Suppressor macrophage treated with lipopolysaccharide for 4 hours (primary cell): ENCODE data around the gene DYNLL2.
A peak's percentile ranks its signal among the peaks of the same experiment; 100 is the strongest.
"Not testable (repeated sequence)": the region's sequence is repeated elsewhere in the genome, so short reads cannot be mapped to it uniquely, and the experiment has no call there.

ENCODE experiments used
- DNase-seq: peaks from one replicate; pipeline ENCODE4 v3.0.0-alpha.2; 2020

The DYNLL2 gene

DNA sequence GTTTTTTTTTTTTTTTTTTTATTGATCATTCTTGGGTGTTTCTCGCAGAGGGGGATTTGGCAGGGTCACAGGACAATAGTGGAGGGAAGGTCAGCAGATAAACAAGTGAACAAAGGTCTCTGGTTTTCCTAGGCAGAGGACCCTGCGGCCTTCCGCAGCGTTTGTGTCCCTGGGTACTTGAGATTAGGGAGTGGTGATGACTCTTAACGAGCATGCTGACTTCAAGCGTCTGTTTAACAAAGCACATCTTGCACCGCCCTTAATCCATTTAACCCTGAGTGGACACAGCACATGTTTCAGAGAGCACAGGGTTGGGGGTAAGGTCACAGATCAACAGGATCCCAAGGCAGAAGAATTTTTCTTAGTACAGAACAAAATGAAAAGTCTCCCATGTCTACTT is 10.0 kb upstream of the DYNLL2 start:
- not testable (repeated sequence) for DNase-seq

DNA sequence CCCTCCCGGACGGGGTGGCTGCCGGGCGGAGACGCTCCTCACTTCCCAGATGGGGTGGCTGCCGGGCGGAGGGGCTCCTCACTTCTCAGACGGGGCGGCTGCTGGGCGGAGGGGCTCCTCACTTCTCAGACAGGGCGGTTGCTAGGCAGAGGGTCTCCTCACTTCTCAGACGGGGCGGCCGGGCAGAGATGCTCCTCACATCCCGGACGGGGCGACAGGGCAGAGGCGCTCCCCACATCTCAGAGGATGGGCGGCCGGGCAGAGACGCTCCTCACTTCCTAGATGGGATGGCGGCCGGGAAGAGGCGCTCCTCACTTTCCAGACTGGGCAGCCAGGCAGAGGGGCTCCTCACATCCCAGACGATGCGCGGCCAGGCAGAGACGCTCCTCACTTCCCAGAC is 8.8 kb upstream of the DYNLL2 start:
- not testable (repeated sequence) for DNase-seq

DNA sequence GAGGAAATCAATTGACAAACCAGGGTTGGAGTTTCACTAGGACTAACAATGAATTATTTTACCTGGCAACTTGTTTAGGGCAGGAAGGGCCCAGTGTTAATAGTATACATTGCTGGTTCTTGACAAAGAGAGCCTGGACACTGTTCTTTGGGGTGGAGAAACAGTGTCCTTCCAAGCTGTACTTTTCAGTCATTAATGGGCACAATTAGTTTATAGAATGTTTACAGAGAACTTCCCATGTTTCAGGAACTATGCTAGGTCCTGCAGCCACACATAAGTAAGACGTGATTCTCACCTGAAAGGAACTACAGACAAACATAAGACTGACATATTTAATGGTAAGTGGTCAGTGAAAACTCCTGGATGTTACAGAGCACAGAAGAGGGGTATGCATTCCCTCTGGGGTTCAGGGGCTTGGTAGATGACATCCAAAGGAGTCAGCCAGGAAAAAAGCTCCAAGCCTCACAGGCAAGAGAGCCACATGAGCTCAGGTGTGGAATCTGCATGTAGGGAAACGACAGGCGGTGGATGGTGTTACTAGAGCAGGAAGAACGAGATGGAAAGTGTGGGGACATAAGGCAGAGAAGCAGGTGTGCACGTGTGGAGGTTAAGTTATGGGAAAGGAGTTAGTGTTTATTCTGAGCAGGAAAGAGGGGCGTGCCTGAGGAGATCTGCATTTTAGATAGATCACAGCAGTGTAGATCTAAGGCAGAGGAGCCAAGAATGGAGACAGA is 3.8 kb upstream of the DYNLL2 start:
- DNase-seq = no peak

DNA sequence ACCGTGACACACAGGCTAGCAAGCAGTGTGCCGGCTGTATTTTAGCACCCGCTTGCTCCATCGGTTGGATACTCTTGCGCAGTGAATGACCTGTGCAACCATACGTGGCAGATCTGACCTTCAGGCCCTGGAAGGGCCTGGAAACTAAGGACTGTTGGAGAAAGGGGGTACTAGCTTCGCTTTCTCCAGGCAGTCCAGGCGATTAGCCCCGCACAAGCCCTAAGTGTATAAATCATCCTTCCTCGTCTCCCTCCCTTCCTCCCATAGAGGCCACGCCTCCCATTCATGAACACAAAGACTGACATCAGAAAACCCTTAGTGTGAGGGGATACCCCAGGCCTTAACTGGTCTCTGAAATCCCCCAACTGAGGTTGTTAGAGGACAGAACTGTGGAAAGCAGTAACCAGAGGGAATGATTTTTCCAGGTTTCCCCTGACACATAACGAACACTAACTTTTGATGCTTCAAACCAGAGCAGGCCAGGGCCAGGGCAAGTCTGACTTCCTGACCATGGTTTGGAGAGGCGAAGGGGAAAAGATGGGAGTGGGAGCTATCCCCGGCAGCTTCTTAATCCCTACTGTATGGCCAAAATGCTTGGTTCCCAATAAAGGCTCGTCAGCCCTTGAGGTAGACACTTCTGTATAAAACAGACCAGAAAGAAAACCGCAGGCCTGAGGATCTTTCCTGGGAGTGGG is 1.4 kb upstream of the DYNLL2 start:
- DNase-seq = no peak

DNA sequence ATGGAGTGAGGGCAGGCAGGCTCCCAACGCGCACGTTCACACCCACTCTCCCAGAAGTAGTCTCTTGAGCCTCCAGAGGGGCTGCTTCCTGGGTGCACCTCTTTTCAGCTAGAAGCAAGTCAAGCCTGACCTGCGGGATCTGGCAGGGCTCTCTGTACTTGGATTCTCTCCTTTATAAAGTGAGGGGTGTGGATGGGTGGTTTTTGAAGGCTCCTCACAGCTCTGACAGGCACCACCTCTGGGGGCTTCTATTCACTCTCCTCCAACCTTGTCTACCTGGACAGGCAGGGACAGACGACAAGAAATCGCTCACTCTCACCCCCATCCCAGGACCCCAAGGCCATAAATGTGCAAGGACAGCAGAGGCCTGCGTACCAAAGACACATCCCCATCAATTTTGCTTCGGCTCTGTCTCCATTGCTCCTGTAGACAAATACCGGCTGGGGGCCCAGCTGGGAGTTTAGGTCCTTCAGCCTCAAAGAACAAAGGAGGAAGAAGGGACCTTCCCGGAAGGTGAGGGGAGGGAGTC is 814 bp upstream of the DYNLL2 start:
- no peak for DNase-seq

DNA sequence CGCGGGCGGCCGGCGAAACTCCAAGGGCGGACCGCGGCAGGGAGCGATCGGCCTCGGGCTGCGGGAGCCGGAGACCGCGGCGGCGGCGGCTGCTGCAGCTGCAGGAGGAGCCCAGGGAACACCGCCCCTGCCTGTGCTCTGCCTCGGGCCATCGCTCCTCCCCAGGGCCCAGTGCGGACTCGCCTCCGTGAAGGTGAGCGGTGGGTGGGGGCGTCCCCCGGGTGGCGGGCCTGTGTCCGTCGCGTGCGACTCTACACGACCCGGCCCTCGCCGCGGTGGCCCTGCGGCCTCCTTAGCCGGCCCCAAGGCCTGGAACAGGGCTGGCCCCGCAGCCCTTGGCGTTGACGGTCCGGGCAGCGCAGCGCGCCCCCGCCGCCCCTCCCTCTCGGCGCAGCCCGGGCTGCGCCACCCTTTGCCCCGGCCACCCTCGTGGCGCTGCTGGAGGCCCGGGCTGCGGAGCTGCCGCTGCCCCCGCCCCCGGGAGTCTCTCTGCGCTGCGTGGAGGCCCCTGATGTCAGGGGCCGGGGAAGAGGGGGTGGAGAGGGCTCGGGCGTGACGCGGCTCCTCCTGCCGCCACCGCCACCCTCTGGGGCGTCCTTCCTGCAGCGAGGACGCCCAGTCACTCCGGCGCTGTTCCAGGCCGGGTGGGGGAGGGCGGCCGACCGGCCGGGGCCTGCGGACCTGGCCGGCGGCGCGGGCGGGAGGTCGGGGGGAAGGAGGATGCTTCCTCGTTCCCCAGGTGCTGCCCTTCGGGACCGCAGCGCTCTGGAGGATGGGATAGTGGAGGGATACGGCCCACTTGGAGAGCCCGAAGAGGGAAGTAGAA is 485 bp downstream of the DYNLL2 start:
- DNase-seq = peak; percentile 75

DNA sequence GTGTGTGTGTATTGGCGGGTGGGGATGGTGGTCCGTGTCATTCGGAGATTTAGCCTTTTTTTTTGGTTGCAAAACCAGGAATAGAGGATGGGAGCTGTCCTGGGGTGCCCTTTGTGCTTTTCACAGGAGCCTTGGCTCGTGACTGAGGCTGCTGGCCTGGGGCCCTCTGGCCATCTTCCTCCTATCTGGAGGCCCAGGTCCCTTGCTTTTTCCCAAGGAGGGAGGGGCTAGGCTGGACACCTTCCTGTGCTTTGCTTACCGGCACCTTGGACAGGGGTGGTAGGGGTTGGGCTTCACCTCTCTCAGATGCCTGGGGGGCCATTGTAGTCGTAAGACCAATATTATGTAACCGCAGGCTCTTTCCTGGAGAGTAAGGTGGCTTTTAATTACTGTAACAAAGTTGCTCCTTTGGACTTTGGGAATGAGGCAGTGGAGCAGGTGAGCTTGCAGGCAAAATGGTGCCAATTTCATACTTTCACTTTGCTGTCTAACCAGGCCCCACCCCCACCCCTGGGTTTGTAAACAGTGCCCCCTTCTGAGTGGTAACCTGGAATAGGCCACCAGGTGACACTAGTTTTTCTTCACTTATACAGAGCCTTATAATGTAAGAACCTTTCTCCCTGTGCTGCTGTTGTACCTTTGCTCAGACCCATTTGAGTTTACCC is 1.2 kb downstream of the DYNLL2 start:
- DNase-seq = peak; percentile 11

DNA sequence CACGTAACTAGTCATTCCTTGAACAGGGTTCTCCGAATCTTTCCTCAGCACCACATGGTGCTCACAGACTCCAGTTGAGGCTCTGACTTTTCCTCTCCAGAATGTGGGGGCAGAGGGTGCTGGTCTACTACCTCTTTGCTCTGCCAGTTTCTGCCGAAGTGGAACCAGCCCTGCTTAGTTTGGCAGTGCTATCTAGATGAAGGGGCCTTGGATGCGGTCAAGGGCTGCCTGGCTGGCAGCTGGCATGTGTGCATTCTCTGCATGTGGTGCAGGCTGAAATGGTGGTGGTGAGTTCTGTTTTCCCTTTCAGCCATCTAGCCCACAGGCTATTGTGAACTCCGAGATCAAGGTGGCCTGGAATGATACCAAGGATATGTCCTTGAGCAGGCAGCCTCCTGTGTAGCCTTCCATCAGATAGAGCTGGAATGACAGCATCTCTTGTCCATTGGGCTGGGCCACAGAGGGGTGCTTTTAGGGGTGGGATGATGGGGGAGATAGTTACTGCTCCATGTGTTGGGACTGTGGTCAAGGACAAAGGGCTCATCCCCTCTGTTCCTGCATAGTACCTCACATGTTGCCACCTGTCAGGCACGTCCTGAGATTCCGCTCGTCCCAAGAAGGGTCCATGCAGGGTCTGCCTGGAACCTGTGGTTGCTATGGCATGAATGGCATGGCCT is 2.0 kb downstream of the DYNLL2 start:
- no peak for DNase-seq

DNA sequence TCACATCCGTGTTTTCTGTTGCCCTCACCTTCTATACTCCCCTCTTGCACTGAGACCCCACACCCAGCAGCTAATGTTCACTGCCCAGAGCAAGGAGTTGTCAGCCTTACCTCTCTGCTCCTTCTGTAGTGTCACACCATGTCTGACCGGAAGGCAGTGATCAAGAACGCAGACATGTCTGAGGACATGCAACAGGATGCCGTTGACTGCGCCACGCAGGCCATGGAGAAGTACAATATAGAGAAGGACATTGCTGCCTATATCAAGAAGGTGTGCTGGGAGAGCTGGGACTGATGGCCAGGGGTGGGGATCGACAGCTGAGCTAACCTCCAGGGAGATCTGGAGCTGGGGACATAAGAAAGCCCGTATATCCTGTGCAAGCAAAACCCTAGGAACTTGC is 3.7 kb downstream of the DYNLL2 start:
- no peak for DNase-seq

DNA sequence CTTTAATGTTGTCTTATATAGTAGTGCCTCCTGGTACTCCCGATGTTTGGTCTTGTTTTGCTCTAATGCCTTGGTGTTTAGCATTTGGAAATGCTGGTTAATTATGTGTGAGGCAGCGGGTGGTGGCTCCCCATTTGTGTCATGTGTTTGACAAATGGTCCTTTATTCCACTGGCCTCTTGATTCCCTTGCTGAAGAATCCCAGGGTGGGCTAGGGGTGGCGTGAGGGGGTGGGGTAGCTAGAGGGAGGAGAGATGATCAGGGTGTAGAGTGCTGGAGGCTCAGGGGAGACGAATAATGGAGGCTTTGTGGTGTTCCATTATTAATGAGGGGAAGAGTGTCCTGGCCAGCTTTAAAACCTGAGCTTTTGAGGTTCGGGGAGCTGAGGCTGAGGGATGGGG is 5.4 kb downstream of the DYNLL2 start:
- no peak for DNase-seq

DNA sequence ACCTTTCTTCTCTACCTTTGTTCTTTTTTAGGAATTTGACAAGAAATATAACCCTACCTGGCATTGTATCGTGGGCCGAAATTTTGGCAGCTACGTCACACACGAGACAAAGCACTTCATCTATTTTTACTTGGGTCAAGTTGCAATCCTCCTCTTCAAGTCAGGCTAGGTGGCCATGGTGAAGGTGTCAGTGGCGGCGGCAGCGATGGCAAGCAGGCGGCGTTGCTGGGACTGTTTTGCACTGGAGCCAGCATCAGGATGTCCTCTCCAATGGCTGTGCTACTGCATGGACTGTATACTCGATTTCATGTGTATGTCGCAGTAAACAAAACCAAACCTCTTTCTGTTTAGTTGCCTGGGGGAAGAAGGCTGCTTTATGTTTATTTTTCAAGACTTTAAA is 5.9 kb downstream of the DYNLL2 start:
- DNase-seq = no peak

DNA sequence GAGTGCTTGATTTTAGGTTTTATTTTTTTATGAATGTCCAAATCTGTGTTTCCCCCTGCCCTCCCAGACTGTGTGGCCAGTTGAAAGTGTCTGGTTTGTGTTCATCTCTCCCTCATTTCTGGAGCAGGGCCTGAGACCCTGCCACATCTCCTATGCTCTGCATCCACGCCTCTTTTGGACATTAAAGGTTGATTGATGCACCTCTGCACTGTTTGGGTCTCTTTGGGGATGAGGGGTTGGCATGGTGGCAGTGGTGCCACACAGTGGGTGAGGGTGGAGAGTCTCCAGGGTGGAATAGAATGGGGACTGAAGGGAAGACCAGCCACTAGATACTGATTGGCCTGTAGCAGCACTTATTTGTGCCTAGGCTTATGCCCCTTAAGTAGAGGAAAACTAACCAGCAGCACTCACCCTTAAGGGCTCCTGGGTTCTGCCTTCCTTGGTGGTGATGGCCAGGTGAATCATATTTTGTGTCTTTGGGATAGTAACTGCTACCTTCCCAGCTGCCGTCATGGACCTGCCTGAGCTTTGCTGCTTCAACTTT is 7.9 kb downstream of the DYNLL2 start:
- DNase-seq = no peak

DNA sequence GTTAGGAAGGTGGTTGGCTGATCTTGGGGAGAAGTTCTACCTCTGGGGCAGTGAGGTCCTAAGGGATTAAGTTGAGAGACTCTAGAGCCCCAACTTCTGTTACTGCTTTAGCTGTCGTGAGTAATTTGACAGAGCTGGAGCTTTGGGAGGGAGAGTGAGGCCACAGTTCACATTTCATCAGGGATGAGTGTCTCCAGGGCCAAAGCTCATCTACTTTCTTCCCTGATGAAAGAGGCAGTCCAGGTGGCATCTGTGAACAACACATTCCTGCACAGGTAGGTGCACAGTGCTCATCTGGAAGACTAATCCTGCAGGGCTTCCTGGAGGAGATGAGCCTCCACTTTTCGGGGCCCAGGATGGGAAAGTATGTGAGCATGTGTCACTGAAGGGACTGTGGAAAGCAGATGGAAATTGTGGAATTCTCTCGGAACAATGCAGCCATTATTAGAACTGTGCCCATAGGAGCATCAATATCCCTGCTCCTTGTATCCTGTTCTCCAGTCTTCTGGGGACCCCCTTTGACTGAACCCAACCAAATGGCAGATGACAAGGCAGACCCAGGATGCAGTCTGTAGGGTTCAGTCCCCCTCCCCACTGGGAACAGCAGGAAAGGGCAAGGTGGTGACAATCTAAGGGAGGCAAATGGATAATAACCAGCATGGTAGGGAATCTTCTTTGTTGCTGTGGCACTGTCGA is 9.0 kb downstream of the DYNLL2 start:
- no peak for DNase-seq

DNA sequence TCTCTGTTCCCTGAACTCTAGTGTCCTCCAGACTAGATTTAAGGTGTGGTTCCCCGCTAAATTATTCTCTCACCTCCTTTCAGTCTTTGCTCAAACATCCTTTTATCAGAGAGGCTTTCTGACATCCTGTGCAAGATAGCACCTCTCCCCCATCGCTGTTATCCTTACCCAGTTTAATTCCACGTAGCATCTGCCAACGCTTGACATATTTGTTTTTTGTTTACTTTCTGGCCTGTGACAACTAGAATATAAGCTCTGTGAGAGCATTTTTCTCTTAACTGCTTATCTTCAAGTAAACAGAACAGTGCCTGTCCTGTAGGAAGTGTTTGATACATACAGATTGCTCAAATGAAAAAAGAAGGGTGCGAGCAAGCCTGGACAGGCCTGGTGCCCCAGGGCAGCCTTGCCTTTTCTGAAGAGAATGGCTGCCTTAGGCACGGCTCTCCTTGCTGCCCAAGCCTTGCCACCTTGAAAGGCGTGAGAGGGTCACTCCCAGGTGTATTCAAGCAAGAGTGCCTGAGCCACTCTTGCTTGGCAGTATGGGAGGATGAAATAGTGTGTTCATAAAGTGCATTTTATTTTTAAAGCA is 9.7 kb downstream of the DYNLL2 start:
- DNase-seq = no peak

DNA sequence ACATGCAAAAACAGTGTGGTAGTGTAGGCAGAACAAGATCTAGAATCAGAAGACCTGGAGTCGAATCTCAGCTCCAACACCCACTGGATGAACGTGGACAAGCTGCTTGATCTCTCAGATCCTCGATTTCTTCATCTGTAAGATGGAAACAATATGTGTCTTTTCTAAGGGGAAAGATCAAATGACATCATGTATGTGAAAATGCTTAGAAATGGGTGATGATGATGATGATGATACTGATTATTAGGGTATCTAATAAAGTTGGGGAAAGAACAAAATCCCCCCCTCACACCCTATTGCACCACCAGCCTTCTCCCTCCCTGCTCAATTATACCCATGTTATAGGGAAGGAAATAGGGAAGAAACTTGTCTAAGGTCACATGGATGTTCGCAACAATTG is 10.9 kb downstream of the DYNLL2 start:
- DNase-seq = no peak

DNA sequence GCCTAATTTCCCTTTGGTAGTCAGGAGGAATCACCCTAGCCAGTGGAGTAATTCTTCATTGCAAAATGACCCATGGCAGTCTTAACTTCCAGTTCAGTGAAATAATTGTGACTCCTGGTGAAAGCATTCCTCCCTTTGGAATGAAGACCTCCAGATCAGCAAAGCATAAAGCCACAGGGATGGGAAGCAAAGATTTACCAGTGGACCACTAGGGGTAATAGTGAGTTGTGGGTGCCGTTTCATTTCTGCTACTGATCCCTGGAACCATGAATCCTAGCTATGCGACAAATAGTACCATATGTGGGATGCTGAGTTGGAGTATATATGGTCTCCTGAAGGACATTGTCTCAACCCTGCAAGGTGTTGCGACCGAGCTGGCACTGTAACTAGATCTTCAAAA is 13.7 kb downstream of the DYNLL2 start:
- DNase-seq = no peak

DNA sequence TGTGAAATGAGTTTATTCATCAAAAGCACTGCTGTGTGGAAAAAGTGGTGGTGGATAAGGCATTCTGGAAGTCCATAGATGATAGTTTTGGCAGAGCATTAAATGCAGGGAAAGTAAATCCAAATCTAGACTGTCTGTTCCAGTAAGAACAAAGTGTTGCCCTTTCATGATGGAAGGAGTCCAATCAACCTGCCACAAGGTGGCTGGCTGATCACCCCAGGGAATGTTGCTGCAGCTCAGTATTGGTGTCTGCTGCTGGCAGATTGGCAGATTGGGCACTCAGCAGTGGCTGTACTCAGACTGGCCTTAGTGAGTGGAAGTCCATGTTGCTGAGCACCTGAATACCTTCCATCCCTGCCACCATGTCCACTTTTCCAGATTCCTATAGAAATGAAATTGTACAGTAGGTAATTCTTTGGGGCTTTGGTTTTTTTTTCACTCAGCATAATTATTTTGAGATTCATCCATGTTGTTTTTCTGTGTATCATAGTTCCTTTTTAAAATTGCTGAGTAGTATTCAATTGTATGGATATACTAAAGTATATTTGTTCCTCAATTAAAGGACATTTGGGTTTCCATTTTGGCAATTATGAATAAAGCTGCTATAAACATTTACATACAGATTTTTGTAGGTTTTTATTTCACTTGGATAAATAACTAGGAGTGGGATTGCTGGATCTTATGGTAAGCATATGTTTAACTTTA is 14.3 kb downstream of the DYNLL2 start:
- DNase-seq = no peak

DNA sequence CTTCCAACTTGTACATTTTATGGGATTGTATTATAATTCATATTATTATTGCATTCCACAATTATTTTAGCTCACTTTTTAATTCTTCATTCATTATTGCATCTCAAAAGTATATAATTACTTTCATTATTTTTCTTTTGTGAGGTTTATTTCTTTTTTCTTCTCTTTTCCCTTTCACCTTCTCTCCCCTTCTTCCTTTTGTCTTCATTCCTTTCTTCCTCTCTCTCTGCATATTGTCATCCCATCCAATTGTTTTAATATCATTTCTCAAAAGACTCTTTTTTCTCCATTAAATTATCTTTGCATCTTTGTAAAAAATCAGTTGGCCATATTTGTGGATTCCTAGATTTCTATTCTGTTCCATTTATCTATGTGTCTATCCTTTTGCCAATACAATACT is 17.3 kb downstream of the DYNLL2 start:
- no peak for DNase-seq

DNA sequence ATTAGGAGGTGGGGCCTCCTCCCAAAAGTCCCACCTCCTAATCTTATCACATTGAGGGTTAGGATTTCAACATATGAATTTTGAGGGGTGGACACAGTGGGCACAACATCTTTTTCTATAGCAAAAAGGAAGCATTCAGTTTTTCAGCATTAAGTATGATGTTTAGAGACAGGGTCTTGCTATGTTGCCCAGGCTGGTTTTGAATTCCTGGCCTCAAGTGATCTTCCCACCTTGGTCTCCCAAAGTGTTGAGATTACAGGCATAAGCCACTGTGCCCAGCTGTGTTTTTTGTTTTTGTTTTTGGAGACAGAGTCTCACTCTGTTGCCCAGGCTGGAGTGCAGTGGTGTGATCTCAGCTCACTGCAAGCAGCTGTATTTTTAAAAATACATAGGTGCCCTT is 18.7 kb downstream of the DYNLL2 start:
- DNase-seq = not testable (repeated sequence)

DNA sequence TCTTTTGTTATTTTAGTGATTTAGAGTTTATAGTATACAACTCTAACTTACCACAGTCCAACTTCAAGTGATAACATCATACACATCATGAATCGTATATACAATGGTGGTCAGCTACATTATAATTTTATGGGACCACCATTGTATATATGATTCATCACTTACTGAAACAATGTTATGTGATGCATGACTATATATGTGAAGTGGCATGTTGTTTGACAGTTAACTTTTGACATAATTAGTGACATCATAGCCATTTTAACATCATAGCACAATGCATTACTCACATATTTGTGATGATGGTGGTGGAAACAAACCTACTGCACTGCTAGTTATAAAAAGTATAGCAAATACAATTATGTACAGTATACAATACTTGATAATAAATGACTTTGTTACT is 21.9 kb downstream of the DYNLL2 start:
- no peak for DNase-seq
